HepG2 (cell line): Measurements from ENCODE around the gene B9D2. TPM values are rescaled to one million over a fixed set of nuclear protein-coding genes. Genes with fewer than 3 reads are reported as not detected.

Source experiments
- ATAC-seq: fragments of 200-7000 bp; cut with Tn5 transposase; 3 replicates; pipeline ENCODE4 v1.9.1; 2020; ENCODE audit warnings: mild to moderate bottlenecking, moderate library complexity
- Bru-seq: library from RNA; stranded (reverse); fragments of 400-500 nt; gene quantifications from one replicate; lab custom pipeline; 2021; lab: Mats Ljungman, UMichigan
- BruChase-seq, 2 experiments: library from RNA; stranded (reverse); fragments of 400-500 nt; gene quantifications; one replicate each; lab custom pipeline; 2021; lab: Mats Ljungman, UMichigan
- BruUV-seq: library from RNA; stranded (reverse); fragments of 400-500 nt; replicated peaks from 2 replicates; lab custom pipeline; 2021; lab: Mats Ljungman, UMichigan
- CTCF ChIA-PET: fragments of 300-600 bp; formaldehyde crosslinking; extraction: SDS; loops from one replicate; lab custom pipeline; 2021; ENCODE audit warnings: low total read pairs, inconsistent platforms, low intra/inter-chr PET ratio; lab: Yijun Ruan, JAX
- POLR2A ChIA-PET: fragments of 350-600 bp; sonication (Branson Sonifier 250); formaldehyde crosslinking; loops from one replicate; lab custom pipeline; 2020; ENCODE audit warnings: antibody characterized with exemption, inconsistent platforms; lab: Yijun Ruan, JAX
- DNase-seq: peaks from one replicate; pipeline ENCODE4 v3.0.0-alpha.2; 2015; ENCODE audit warnings: low spot score
- FAIRE-seq: peaks from 3 replicates; lab custom pipeline; 2011; peaks lifted over from hg19 to GRCh38; lab: Jason Lieb, UNC
- H2AFZ ChIP-seq: one replicate; pipeline ENCODE4 v1.6.1; 2011; ENCODE audit warnings: low read length, inconsistent platforms
- H3K27ac ChIP-seq: fragments of 300-600 bp; 3 replicates; pipeline ENCODE4 v1.8.0; 2011; ENCODE audit warnings: mixed run types, mild to moderate bottlenecking, mixed read lengths, low read length, inconsistent platforms; ENCODE audit not compliant: insufficient read depth; ENCODE audit errors: extremely low read length
- H3K27me3 ChIP-seq, 2 experiments: fragments of 200-600 bp in 1 of 2; 2 replicates in 1 of 2; 3 replicates in 1 of 2; pipeline versions ENCODE4 v1.6.0 to v1.8.0; 2011; ENCODE audit warnings: low read length in 2 of 2, mild to moderate bottlenecking in 2 of 2, moderate library complexity in 2 of 2, inconsistent platforms in 1 of 2; ENCODE audit not compliant: insufficient read depth in 2 of 2, control insufficient read depth in 1 of 2
- H3K36me3 ChIP-seq, 2 experiments: fragments of 200-600 bp in 1 of 2; replicated peaks in 1 of 2; 2 replicates in 1 of 2; 3 replicates in 1 of 2; pipeline versions ENCODE4 v1.5.1 to v1.8.0; 2011; ENCODE audit warnings: low read length in 2 of 2, inconsistent platforms in 1 of 2; ENCODE audit not compliant: insufficient read depth in 2 of 2, control insufficient read depth in 1 of 2
- H3K4me1 ChIP-seq: 2 replicates; pipeline ENCODE4 v1.5.1; 2012; ENCODE audit warnings: low read length, inconsistent platforms; ENCODE audit not compliant: insufficient read depth
- H3K4me2 ChIP-seq: 2 replicates; pipeline ENCODE4 v1.6.0; 2011; ENCODE audit warnings: low read depth, low read length, inconsistent platforms
- H3K4me3 ChIP-seq, 3 experiments: fragments of 200-600 bp in 1 of 3; sonication (generic), shearing (Covaris generic) in 1 of 3; replicated peaks in 1 of 3; 2 replicates each; pipeline ENCODE4 v1.5.1; 2011 to 2016; ENCODE audit warnings: low read length in 3 of 3, inconsistent platforms in 2 of 3, low read depth in 2 of 3, mild to moderate bottlenecking in 2 of 3, control low read depth in 1 of 3, mixed read lengths in 1 of 3; ENCODE audit not compliant: insufficient read depth in 1 of 3
- H3K79me2 ChIP-seq: one replicate; pipeline ENCODE4 v1.6.1; 2011; ENCODE audit warnings: low read length, inconsistent platforms; ENCODE audit not compliant: insufficient read depth
- H3K9ac ChIP-seq: 2 replicates; pipeline ENCODE4 v1.6.0; 2011; ENCODE audit warnings: mild to moderate bottlenecking, low read depth, low read length, inconsistent platforms; ENCODE audit not compliant: insufficient read depth
- H3K9me3 ChIP-seq: 2 replicates; pipeline ENCODE4 v1.5.1; 2012; ENCODE audit warnings: mild to moderate bottlenecking, low read length
- H4K20me1 ChIP-seq: 2 replicates; pipeline ENCODE4 v1.6.0; 2011; ENCODE audit warnings: inconsistent platforms, mild to moderate bottlenecking, low read length, moderate library complexity; ENCODE audit not compliant: insufficient read depth
- FOXM1 ChIP-seq: sonication (generic); formaldehyde crosslinking; IDR thresholded peaks from 2 replicates; pipeline ENCODE4 v1.5.0; 2020; ENCODE audit warnings: missing genetic modification reagents
- MYNN ChIP-seq: sonication (generic); formaldehyde crosslinking; IDR thresholded peaks from 2 replicates; pipeline ENCODE4 v1.4.0; 2020; ENCODE audit warnings: mild to moderate bottlenecking, low read depth, missing genetic modification reagents
- NKX3-1 ChIP-seq: sonication (generic); formaldehyde crosslinking; IDR thresholded peaks from 2 replicates; pipeline ENCODE4 v1.5.0; 2020; ENCODE audit warnings: missing genetic modification reagents
- PAF1 ChIP-seq: IDR thresholded peaks from 2 replicates; pipeline ENCODE4 v1.6.1; 2016; ENCODE audit warnings: missing genetic modification reagents, missing compliant biosample characterization
- REXO4 ChIP-seq: sonication (generic); formaldehyde crosslinking; IDR thresholded peaks from 2 replicates; pipeline ENCODE4 v1.8.0; 2022; ENCODE audit warnings: missing genetic modification reagents, mild to moderate bottlenecking, borderline replicate concordance
- ZNF24 ChIP-seq: fragments of 450-650 bp; IDR thresholded peaks from 2 replicates; pipeline ENCODE4 v1.6.1; 2017; ENCODE audit warnings: antibody characterized with exemption, mild to moderate bottlenecking
- ZNF263 ChIP-seq: sonication (generic); formaldehyde crosslinking; IDR thresholded peaks from 2 replicates; pipeline ENCODE4 v1.4.0; 2020; ENCODE audit warnings: missing genetic modification reagents
- ZNF276 ChIP-seq: sonication (generic); formaldehyde crosslinking; IDR thresholded peaks from 2 replicates; pipeline ENCODE4 v1.4.0; 2020; ENCODE audit warnings: mild to moderate bottlenecking, low read depth, missing genetic modification reagents
- ZNF317 ChIP-seq: sonication (generic); formaldehyde crosslinking; IDR thresholded peaks from 2 replicates; pipeline ENCODE4 v1.5.0; 2020; ENCODE audit warnings: mild to moderate bottlenecking, missing genetic modification reagents
- ZNF430 ChIP-seq: sonication (generic); formaldehyde crosslinking; IDR thresholded peaks from 2 replicates; pipeline ENCODE4 v1.9.0; 2021; ENCODE audit warnings: mild to moderate bottlenecking, missing genetic modification reagents
- ZNF460 ChIP-seq: sonication (generic); formaldehyde crosslinking; IDR thresholded peaks from 2 replicates; pipeline ENCODE4 v1.5.1; 2020; ENCODE audit warnings: missing genetic modification reagents, mild to moderate bottlenecking, borderline replicate concordance
- ZNF546 ChIP-seq: sonication (generic); formaldehyde crosslinking; conservative IDR thresholded peaks from 2 replicates; pipeline ENCODE4 v1.8.1; 2023; ENCODE audit warnings: mild to moderate bottlenecking, missing genetic modification reagents
- ZNF570 ChIP-seq: sonication (generic); formaldehyde crosslinking; IDR thresholded peaks from 2 replicates; pipeline ENCODE4 v1.4.0; 2020; ENCODE audit warnings: mild to moderate bottlenecking, missing genetic modification reagents, borderline replicate concordance
- ZNF660 ChIP-seq: sonication (generic); formaldehyde crosslinking; IDR thresholded peaks from 2 replicates; pipeline ENCODE4 v1.5.1; 2020; ENCODE audit warnings: mild to moderate bottlenecking, low read depth, missing genetic modification reagents, borderline replicate concordance
- WGBS: methylation state at CpG from one replicate; pipeline ENCODE4 v1.1.6; 2017; ENCODE audit warnings: low lambda C conversion rate; 5-methylcytosine and 5-hydroxymethylcytosine counted together
- in situ Hi-C: cut with HindIII; loops from 2 replicates; pipeline ENCODE4 v1.10.0; 2017; ENCODE audit warnings: low pct_unique_long_range_greater_than_20kb; ENCODE audit not compliant: extremely low pct_ligation_motif_present
- intact Hi-C: fragments of 100-400 bp; cut with micrococcal nuclease; formaldehyde crosslinking; loops from one replicate; pipeline ENCODE4 v1.10.0; 2022; ENCODE audit not compliant: unreplicated experiment
- long read RNA-seq, 2 experiments: library from RNA in 1 of 2; library from polyadenylated mRNA in 1 of 2; stranded (forward) in 1 of 2; unstranded in 1 of 2; transcript quantifications; one replicate each; pipeline ENCODE4 v2.0.0, GENCODE V29; 2019 to 2022
- polyA minus RNA-seq, 3 experiments: library from RNA; depleted of rRNA, polyadenylated mRNA; stranded (reverse); fragments of >200 nt; gene quantifications; 2 replicates each; pipeline ENCODE4 v1.2.3, GENCODE V29; 2011; ENCODE audit warnings: low replicate concordance in 1 of 3
- polyA plus RNA-seq, 8 experiments: library from polyadenylated mRNA; depleted of rRNA in 3 of 8; stranded (reverse) in 7 of 8; unstranded in 1 of 8; fragments of >200 nt; fragmentation: Illumina TruSeq in 4 of 8; extraction: Trizol in 4 of 8; gene quantifications; 2 replicates each; pipeline versions ENCODE4 v1.2.1 to v1.2.3, GENCODE V29; 2011 to 2016; ENCODE audit warnings: low read depth in 4 of 8, missing spikeins in 1 of 8, mixed read lengths in 1 of 8; ENCODE audit not compliant: insufficient read depth in 1 of 8
- total RNA-seq, 5 experiments: library from RNA; depleted of rRNA; stranded (reverse); fragments of >200 nt; fragmentation: Illumina TruSeq; extraction: Trizol; gene quantifications; 2 replicates each; pipeline ENCODE4 v1.2.3, GENCODE V29; 2016; ENCODE audit warnings: low read depth in 1 of 5
- TF ChIP-seq, protein P1 (sequence below): sonication (generic); formaldehyde crosslinking; IDR thresholded peaks from 2 replicates; pipeline ENCODE4 v1.4.0; 2020; ENCODE audit warnings: missing genetic modification reagents, borderline replicate concordance

B9D2 gene, protein sequence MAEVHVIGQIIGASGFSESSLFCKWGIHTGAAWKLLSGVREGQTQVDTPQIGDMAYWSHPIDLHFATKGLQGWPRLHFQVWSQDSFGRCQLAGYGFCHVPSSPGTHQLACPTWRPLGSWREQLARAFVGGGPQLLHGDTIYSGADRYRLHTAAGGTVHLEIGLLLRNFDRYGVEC
- 4.4 and 5.3 TPM in 2 replicates for total RNA-seq (2016; rRNA removed; fragmentation: Illumina TruSeq; extraction: Trizol)
- 1.6 and 2.5 TPM in 2 replicates for total RNA-seq (2016; cell fraction: cytosol; rRNA removed; fragmentation: Illumina TruSeq; extraction: Trizol; ENCODE audit: low read depth)
- 4.5 and 4.8 TPM in 2 replicates for total RNA-seq (2016; cell fraction: insoluble cytoplasmic fraction; rRNA removed; fragmentation: Illumina TruSeq; extraction: Trizol)
- 3.0 and 4.0 TPM in 2 replicates for total RNA-seq (2016; cell fraction: membrane; rRNA removed; fragmentation: Illumina TruSeq; extraction: Trizol)
- 2.3 and 2.6 TPM in 2 replicates for total RNA-seq (2016; cell fraction: nucleus; rRNA removed; fragmentation: Illumina TruSeq; extraction: Trizol)
- 2.9 and 3.1 TPM in 2 replicates for polyA plus RNA-seq (2011; rRNA removed)
- polyA plus RNA-seq (2011; cell fraction: cytosol; rRNA removed): 2.1 and 3.5 TPM in 2 replicates
- polyA plus RNA-seq (2011; cell fraction: nucleus; rRNA removed): 2.3 and 2.4 TPM in 2 replicates
- 1.1 and 1.5 TPM in 2 replicates for polyA plus RNA-seq (2012)
- polyA plus RNA-seq (2016; cell fraction: cytosol; fragmentation: Illumina TruSeq; extraction: Trizol; ENCODE audit: low read depth): 1.9 TPM in 2 replicates
- polyA plus RNA-seq (2016; cell fraction: insoluble cytoplasmic fraction; fragmentation: Illumina TruSeq; extraction: Trizol; ENCODE audit: low read depth): 3.4 and 4.7 TPM in 2 replicates
- 2.7 and 3.1 TPM in 2 replicates for polyA plus RNA-seq (2016; cell fraction: membrane; fragmentation: Illumina TruSeq; extraction: Trizol; ENCODE audit: low read depth)
- 3.4 and 5.8 TPM in 2 replicates for polyA plus RNA-seq (2016; cell fraction: nucleus; fragmentation: Illumina TruSeq; extraction: Trizol; ENCODE audit: insufficient read depth, low read depth)
- polyA minus RNA-seq (2011; rRNA and poly(A)+ RNA removed; ENCODE audit: low replicate concordance): 2.0 and 4.3 TPM in 2 replicates
- polyA minus RNA-seq (2011; cell fraction: cytosol; rRNA and poly(A)+ RNA removed): 1.2 and 1.5 TPM in 2 replicates
- 0.90 and 2.5 TPM in 2 replicates for polyA minus RNA-seq (2011; cell fraction: nucleus; rRNA and poly(A)+ RNA removed)
- Bru-seq, nascent RNA: percentile 48 among the genes with signal in this experiment
- BruChase-seq, experiment 1, labeled RNA remaining after a 6-hour chase: percentile 55 among the genes with signal in this experiment
- percentile 53 among the genes with signal in this experiment for BruChase-seq, experiment 2, labeled RNA remaining after a 2-hour chase
- long read RNA-seq, experiment 1, partial matches to known transcripts: 1 of 5 reads
- long read RNA-seq, experiment 1, other reads (novel, unspliced or antisense): 0 of 5 reads
- long read RNA-seq, experiment 2, transcript B9D2-201 (4 exons, 1,027 nt): major isoform, 10 of 10 reads
- long read RNA-seq, experiment 2, partial matches to known transcripts: 0 of 10 reads
- long read RNA-seq, experiment 2, other reads (novel, unspliced or antisense): 0 of 10 reads

DNA sequence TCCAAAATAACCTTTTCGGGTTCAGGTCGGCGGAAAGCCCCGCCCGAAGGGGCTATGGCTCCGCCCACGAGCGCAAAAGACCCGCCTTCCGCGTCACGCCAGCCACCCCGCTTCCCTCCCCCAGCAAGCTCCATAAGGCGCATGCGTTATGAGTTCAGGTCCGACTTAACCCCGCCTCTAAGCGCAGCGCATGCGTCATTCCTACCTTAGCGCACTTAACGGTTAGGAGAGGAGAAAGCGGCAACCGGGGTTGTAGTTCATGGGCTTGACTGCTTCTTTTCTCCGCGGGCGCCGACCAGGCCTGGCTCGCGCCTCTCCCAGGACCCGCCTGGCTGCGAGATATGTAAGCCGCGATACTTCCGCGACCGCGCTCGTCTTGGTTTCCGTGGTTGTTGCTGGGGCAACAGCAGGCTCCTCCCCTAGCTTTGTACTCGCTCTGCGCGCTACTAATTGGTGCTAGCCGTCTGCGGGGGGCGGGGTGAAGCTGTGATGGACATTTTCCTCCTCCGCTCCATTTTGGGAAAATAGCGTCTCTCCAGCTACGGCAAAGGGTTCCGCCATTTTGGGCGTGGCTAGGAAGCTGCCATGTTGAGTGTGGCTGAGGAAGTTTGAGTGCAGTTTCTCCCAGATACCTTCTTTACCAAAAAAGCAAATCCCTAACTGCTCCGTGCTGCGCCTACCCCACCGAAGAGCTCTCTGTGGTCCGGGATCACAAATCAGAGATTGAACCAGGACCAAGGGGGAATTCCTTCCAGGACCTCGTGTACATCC, at the start of gene B9D2:
B9D2 (minus strand) TSS at position 397 of the 771 bp plus-strand sequence. CDS start 630 bp downstream, outside the sequence.
- H3K27ac ChIP-seq: peak within 1 kb of the TSS; percentile 95
- intact Hi-C loops: no loop called here
- H2AFZ ChIP-seq: peak within 1 kb of the TSS; percentile 28
- BruUV-seq: TSS peak; percentile 90
- H3K27me3 ChIP-seq: no peaks in the 10 kb centered on the region; a peak in 2 of 5 replicates
- H3K4me3 ChIP-seq: peak within 1 kb of the TSS; percentile 70 to 87 (median 84)
- H3K36me3 ChIP-seq: no peaks in the 10 kb centered on the region; a peak in 1 of 5 replicates
- H3K4me2 ChIP-seq: peak within 1 kb of the TSS; percentile 94
- peaks cover 50% of the 10 kb centered on the region for H3K4me1 ChIP-seq
- in situ Hi-C loops: no loop called here
- CTCF ChIA-PET: no interaction called here
- POLR2A ChIA-PET: interaction anchor here (0.6 to 3.3 kb wide), 21 partner anchors 8 to 647 kb away, joined by 3 to 41 read pairs (median 5); partner anchors contain the start of genes B3GNT8, COQ8B, DMAC2 and HNRNPUL1
- under 1% methylated on average over 13 of the region's 56 CpGs for WGBS
- DNase-seq (peak; percentile 96), FAIRE-seq (peak; percentile 97), ATAC-seq (peak; percentile 95)
- H4K20me1 ChIP-seq: no peaks in the 10 kb centered on the region
- H3K9ac ChIP-seq: peak within 1 kb of the TSS; percentile 98
- H3K79me2 ChIP-seq: peaks cover 19% of the 10 kb centered on the region
- H3K9me3 ChIP-seq: no peaks in the 10 kb centered on the region
- TF ChIP-seq ZNF460 (CRISPR knock-in tag) (no peak), ZNF263 (CRISPR knock-in tag) (no peak), ZNF546 (CRISPR knock-in tag) (no peak), ZNF660 (CRISPR knock-in tag) (no peak), ZNF276 (CRISPR knock-in tag) (no peak), ZNF570 (CRISPR knock-in tag) (no peak), NKX3-1 (no peak), ZNF317 (no peak), FOXM1 (CRISPR knock-in tag) (no peak), REXO4 (CRISPR knock-in tag) (no peak), ZNF24 (no peak), ZNF430 (no peak), MYNN (CRISPR knock-in tag) (no peak), PAF1 (no peak)
- TF ChIP-seq, protein P1, sequence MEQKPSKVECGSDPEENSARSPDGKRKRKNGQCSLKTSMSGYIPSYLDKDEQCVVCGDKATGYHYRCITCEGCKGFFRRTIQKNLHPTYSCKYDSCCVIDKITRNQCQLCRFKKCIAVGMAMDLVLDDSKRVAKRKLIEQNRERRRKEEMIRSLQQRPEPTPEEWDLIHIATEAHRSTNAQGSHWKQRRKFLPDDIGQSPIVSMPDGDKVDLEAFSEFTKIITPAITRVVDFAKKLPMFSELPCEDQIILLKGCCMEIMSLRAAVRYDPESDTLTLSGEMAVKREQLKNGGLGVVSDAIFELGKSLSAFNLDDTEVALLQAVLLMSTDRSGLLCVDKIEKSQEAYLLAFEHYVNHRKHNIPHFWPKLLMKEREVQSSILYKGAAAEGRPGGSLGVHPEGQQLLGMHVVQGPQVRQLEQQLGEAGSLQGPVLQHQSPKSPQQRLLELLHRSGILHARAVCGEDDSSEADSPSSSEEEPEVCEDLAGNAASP: no peak
